ENCODE results near the gene TRPT1. TPM values are rescaled to one million over a fixed set of nuclear protein-coding genes. Genes with fewer than 3 reads are reported as not detected.
A peak's percentile ranks its signal among the peaks of the same experiment; 100 is the strongest.

Gene TRPT1
- total RNA-seq, 1 donor from 2014 or later: 29.4 TPM

DNA sequence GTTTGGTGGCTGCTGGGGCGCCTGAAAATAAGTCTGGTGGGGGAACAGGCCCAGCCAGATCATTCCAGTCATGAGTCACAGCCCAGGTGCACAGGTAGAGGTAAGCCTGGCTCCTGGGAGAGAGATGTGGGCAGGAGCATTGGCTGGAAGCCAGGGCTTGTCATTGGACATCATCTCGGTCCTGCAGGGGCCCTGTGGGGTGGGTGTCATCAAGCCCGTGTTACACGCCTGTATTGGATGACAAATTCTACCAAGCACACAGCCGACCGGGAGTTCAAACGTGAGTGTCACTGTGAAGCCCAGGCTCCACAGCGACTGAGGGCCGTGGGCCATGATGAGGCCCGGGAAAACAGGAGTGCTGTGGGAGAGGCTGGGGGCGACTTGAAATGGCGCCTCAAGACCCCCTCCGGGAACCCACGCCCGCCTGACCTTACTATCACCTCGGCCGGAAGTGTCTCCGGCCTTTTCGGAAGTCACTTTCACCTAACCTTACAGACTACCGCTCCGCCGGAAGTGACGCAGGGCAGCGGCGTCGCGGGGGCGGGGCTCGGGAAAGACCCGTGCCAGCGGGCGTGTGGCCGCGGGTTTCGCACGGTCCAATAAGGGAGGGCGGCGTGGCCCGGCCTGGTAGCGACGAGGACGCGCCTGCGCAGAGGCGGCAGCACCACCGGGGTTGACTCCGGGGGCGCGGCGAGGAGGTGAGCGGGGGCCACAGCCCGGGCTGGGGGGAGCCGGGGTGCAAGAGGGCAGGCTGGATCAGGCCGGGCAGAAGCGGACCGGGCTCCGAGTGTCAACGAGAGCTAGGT, 14.7 kb upstream of the TRPT1 start, which contains the start of gene FKBP2:
FKBP2 (plus strand) TSS at position 661 of the 806 bp plus-strand sequence. CDS start 1,293 bp downstream, outside the sequence.
- Histone ChIP-seq H3K36me3 (ENCODE audit: insufficient read depth, low read length) (peaks cover 14% of the 10 kb centered on the region), H4K20me1 (ENCODE audit: insufficient read depth, low read length) (peaks cover 33% of the 10 kb centered on the region), H3K9me3 (ENCODE audit: insufficient read depth, low read depth, low read length) (no peaks in the 10 kb centered on the region), H3K27me3 (ENCODE audit: insufficient read depth, low read length) (no peaks in the 10 kb centered on the region), H3K79me2 (ENCODE audit: insufficient read depth, low read length) (peaks cover 42% of the 10 kb centered on the region), H3K9ac (ENCODE audit: low read length) (peak within 1 kb of the TSS; percentile 88), H3K27ac (ENCODE audit: low read depth, low read length) (peak within 1 kb of the TSS; percentile 94), H3K4me2 (ENCODE audit: low read length) (peak within 1 kb of the TSS; percentile 99), H3K4me1 (ENCODE audit: insufficient read depth, low read length) (peaks cover 38% of the 10 kb centered on the region), H3K4me3 (ENCODE audit: insufficient read depth, low read depth, low read length) (peak within 1 kb of the TSS; percentile 84), H2AFZ (ENCODE audit: low read depth, low read length) (peak within 1 kb of the TSS; percentile 87)
- FAIRE-seq: no peak
- Mint-ChIP-seq H3K4me3 (ENCODE audit: unreplicated experiment) (peak within 1 kb of the TSS; percentile 91), H3K27me3 (ENCODE audit: low read depth, unreplicated experiment) (no peaks in the 10 kb centered on the region), H3K9me3 (ENCODE audit: unreplicated experiment) (no peaks in the 10 kb centered on the region), H3K27ac (ENCODE audit: unreplicated experiment) (peak within 1 kb of the TSS; percentile 97), H3K36me3 (ENCODE audit: low read depth, unreplicated experiment) (peaks cover 9% of the 10 kb centered on the region), H3K4me1 (ENCODE audit: low read depth, unreplicated experiment) (peaks cover 18% of the 10 kb centered on the region)
- TF ChIP-seq, protein P1, sequence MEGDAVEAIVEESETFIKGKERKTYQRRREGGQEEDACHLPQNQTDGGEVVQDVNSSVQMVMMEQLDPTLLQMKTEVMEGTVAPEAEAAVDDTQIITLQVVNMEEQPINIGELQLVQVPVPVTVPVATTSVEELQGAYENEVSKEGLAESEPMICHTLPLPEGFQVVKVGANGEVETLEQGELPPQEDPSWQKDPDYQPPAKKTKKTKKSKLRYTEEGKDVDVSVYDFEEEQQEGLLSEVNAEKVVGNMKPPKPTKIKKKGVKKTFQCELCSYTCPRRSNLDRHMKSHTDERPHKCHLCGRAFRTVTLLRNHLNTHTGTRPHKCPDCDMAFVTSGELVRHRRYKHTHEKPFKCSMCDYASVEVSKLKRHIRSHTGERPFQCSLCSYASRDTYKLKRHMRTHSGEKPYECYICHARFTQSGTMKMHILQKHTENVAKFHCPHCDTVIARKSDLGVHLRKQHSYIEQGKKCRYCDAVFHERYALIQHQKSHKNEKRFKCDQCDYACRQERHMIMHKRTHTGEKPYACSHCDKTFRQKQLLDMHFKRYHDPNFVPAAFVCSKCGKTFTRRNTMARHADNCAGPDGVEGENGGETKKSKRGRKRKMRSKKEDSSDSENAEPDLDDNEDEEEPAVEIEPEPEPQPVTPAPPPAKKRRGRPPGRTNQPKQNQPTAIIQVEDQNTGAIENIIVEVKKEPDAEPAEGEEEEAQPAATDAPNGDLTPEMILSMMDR (IDR thresholded peaks at IDR 0.05; ENCODE audit: insufficient read depth, low read depth, low read length): no peak
- no peak for TF ChIP-seq EZH2 (IDR thresholded peaks at IDR 0.05; ENCODE audit: insufficient read depth, low read length)
- DNase-seq (ENCODE audit: low read depth): peak; percentile 86

DNA sequence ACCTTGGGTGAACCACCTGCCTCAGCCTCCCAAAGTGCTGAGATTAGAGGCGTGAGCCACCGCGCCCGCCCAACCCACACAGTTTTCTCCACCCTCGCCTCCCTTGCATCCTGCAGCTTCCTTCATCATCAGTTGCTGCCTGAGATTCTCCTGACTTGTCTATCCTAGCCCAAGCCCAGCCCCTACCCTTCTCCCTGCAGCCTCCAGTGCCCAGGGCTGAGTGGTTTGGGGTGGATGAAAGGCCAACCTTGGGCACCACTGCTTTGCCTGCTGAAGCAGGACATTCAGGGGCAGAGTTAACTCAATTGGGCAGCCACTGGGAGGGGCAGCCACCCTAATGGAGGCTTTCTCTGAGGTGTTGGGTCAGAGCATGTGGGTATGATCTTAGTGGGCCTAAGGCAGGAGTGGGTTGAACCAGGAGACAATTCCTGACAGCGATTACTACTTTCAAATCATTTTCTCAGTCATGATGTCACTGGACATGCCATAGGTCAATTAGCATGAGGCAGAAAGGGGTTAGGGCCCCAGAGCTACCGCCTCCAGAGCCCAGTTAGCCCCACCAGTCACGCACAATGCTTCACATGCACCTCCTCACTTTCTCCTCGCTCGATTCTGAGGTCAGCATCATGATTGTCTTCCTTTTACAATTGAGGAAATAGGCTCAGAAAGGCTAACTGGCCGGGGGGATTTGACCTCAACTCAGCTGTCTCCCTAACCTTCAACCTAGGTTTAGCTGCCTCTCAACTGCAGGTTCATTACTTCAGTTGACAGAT, 13.9 kb upstream of the TRPT1 start:
- peak overlapping the region; percentile 94 for H3K27ac ChIP-seq (ENCODE audit: low read depth, low read length)
- H3K4me2 ChIP-seq (ENCODE audit: low read length): peak overlapping the region; percentile 99
- H3K4me1 ChIP-seq (ENCODE audit: insufficient read depth, low read length): peaks cover 41% of the 10 kb centered on the region
- H2AFZ ChIP-seq (ENCODE audit: low read depth, low read length): no peak overlapping the region
- DNase-seq (ENCODE audit: low read depth) (no peak), FAIRE-seq (no peak)
- no peaks in the 10 kb centered on the region for H3K27me3 ChIP-seq (ENCODE audit: insufficient read depth, low read length)
- peaks cover 30% of the 10 kb centered on the region for H4K20me1 ChIP-seq (ENCODE audit: insufficient read depth, low read length)
- H3K4me3 ChIP-seq (ENCODE audit: insufficient read depth, low read depth, low read length): peak overlapping the region; percentile 84
- H3K36me3 ChIP-seq (ENCODE audit: insufficient read depth, low read length): peaks cover 14% of the 10 kb centered on the region
- H3K4me3 Mint-ChIP-seq (ENCODE audit: unreplicated experiment): peak overlapping the region; percentile 91
- H3K27me3 Mint-ChIP-seq (ENCODE audit: low read depth, unreplicated experiment): no peaks in the 10 kb centered on the region
- H3K36me3 Mint-ChIP-seq (ENCODE audit: low read depth, unreplicated experiment): peaks cover 9% of the 10 kb centered on the region
- TF ChIP-seq, protein P1 (IDR thresholded peaks at IDR 0.05; ENCODE audit: insufficient read depth, low read depth, low read length): no peak
- TF ChIP-seq EZH2 (IDR thresholded peaks at IDR 0.05; ENCODE audit: insufficient read depth, low read length): no peak
- H3K9me3 ChIP-seq (ENCODE audit: insufficient read depth, low read depth, low read length): no peaks in the 10 kb centered on the region
- peaks cover 39% of the 10 kb centered on the region for H3K79me2 ChIP-seq (ENCODE audit: insufficient read depth, low read length)
- peak overlapping the region; percentile 88 for H3K9ac ChIP-seq (ENCODE audit: low read length)
- peak overlapping the region; percentile 97 for H3K27ac Mint-ChIP-seq (ENCODE audit: unreplicated experiment)
- H3K4me1 Mint-ChIP-seq (ENCODE audit: low read depth, unreplicated experiment): peaks cover 18% of the 10 kb centered on the region
- H3K9me3 Mint-ChIP-seq (ENCODE audit: unreplicated experiment): no peaks in the 10 kb centered on the region
